Thoracic aorta (tissue), 2 donors: Measurements from ENCODE around the gene UBALD1. TPM values are rescaled to one million over a fixed set of nuclear protein-coding genes. Genes with fewer than 3 reads are reported as not detected.

Experiments
- ATAC-seq: fragments of 150-250 bp; one replicate; pipeline ENCODE4 v1.8.0; 2017; ENCODE audit warnings: low read depth; ENCODE audit not compliant: insufficient number of reproducible peaks, low FRiP score
- DNase-seq: peaks from one replicate; pipeline ENCODE4 v3.0.0-alpha.2; 2020; ENCODE audit warnings: low spot score
- H3K27ac ChIP-seq, 2 donors: fragments of 200-600 bp; sonication (generic); 1 replicate in 1 of 2; 2 replicates in 1 of 2; pipeline ENCODE4 v1.5.1; 2016; ENCODE audit warnings: mild to moderate bottlenecking in 2 of 2, moderate library complexity in 2 of 2
- H3K27me3 ChIP-seq: fragments of 200-600 bp; sonication (generic); replicated peaks from 2 replicates; pipeline ENCODE4 v1.6.0; 2016; ENCODE audit warnings: mild to moderate bottlenecking; ENCODE audit not compliant: insufficient read depth
- H3K36me3 ChIP-seq: fragments of 200-600 bp; sonication (generic); one replicate; pipeline ENCODE4 v1.5.1; 2016
- H3K4me1 ChIP-seq, 2 donors: fragments of 200-600 bp; sonication (generic); 1 replicate in 1 of 2; 2 replicates in 1 of 2; pipeline versions ENCODE4 v1.5.1 to v1.6.0; 2016; ENCODE audit warnings: low read depth in 2 of 2, mild to moderate bottlenecking in 1 of 2; ENCODE audit not compliant: control insufficient read depth in 1 of 2
- H3K4me3 ChIP-seq: fragments of 200-600 bp; sonication (generic); 2 replicates; pipeline ENCODE4 v1.5.1; 2016; ENCODE audit warnings: mild to moderate bottlenecking
- H3K9me3 ChIP-seq: fragments of 200-600 bp; sonication (generic); 2 replicates; pipeline ENCODE4 v1.5.1; 2016
- total RNA-seq, 2 donors: library from RNA; depleted of rRNA; stranded (reverse); fragments of >200 nt; gene quantifications; one replicate each; pipeline versions ENCODE4 v1.1.0 to v1.2.3, GENCODE V29; 2016
- TF ChIP-seq, protein P1 (sequence below): fragments of 200-600 bp; sonication (generic); IDR thresholded peaks from one replicate; pipeline ENCODE4 v1.5.1; 2019; ENCODE audit warnings: antibody characterized with exemption

UBALD1 gene
- total RNA-seq, 2 donors from 2014 or later, result 23.8 to 23.9 TPM

DNA sequence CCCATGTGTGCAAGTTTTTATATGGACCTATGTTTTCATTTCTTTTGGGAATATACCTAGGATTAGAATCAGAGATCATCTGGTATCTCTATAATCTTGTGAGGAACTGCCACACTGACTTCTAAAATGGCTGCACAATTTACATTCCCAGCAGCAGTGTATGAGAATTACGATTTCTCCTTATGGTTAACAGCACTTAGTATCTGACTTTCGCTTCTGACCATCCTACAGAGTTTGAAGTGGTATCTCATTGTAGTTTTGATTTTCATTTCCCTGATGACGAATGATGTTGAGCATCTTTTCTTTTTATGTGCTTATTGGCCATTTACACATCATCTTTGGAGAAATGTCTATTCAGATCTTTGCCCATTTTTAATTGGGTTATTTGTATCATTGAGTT is 48.5 kb downstream of the UBALD1 start:
- H3K27ac ChIP-seq, result no peak overlapping the region
- no peaks in the 10 kb centered on the region for H3K9me3 ChIP-seq
- H3K4me1 ChIP-seq, result no peaks in the 10 kb centered on the region
- DNase-seq (no peak), ATAC-seq (no peak)
- TF ChIP-seq, protein P1, sequence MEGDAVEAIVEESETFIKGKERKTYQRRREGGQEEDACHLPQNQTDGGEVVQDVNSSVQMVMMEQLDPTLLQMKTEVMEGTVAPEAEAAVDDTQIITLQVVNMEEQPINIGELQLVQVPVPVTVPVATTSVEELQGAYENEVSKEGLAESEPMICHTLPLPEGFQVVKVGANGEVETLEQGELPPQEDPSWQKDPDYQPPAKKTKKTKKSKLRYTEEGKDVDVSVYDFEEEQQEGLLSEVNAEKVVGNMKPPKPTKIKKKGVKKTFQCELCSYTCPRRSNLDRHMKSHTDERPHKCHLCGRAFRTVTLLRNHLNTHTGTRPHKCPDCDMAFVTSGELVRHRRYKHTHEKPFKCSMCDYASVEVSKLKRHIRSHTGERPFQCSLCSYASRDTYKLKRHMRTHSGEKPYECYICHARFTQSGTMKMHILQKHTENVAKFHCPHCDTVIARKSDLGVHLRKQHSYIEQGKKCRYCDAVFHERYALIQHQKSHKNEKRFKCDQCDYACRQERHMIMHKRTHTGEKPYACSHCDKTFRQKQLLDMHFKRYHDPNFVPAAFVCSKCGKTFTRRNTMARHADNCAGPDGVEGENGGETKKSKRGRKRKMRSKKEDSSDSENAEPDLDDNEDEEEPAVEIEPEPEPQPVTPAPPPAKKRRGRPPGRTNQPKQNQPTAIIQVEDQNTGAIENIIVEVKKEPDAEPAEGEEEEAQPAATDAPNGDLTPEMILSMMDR, result no peak
- H3K4me3 ChIP-seq, result no peak overlapping the region
- H3K36me3 ChIP-seq, result no peaks in the 10 kb centered on the region
- no peaks in the 10 kb centered on the region for H3K27me3 ChIP-seq

DNA sequence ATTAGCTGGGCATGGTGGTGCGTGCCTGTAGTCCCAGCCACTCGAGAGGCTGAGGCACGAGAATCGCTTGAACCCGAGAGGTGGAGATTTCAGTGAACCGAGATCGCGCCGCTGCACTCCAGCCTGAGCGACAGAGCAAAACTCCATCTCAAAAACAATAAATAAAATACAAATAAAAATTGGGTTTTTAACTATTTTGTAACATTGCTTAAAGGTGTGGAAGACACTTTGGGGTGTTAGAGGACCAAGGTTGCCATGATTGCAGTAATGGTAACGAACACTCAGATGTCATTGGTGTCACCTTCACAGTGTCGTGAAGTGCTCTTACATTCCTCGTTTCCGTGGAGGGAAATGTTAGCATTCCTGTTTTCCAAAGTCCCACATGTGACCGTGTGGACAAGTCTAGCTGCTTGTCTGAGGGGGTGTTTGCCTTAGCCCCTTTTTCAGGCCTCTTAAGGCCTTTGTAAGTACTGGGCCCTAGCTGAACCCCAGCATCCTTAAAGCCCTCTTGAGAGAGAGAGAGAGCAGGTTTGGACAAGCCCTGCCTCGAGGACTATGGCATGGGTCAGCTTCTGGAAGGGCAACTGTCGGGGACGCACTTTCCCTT is 49.9 kb downstream of the UBALD1 start:
- TF ChIP-seq, protein P1, result no peak
- no peak overlapping the region for H3K27ac ChIP-seq
- H3K9me3 ChIP-seq, result no peaks in the 10 kb centered on the region
- H3K4me3 ChIP-seq, result no peak overlapping the region
- ATAC-seq, result no peak
- no peaks in the 10 kb centered on the region for H3K4me1 ChIP-seq
- no peak for DNase-seq
- H3K36me3 ChIP-seq, result no peaks in the 10 kb centered on the region
- H3K27me3 ChIP-seq, result no peaks in the 10 kb centered on the region

DNA sequence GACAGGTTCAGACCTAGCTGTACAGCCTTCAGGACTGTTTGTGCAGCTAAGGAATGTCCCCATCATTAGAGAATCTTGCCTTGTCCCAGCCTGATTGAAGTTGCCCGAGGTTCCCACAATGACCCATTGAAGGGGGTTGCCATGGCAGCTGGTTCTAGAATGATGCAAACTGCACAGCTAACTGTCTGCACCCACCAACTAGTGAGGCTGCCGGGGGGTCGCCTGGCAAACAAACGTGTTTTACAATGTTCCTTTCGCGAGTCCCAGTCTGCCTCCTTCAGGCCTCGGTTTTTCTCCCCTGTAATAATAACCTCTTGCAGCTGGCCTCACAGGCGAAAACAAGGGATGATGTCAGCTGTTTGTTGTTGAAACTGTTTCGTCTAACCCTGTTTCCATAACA is 53.1 kb downstream of the UBALD1 start:
- Histone ChIP-seq H3K36me3 (no peaks in the 10 kb centered on the region), H3K4me1 (no peaks in the 10 kb centered on the region), H3K9me3 (no peaks in the 10 kb centered on the region), H3K27me3 (no peaks in the 10 kb centered on the region), H3K4me3 (no peak overlapping the region), H3K27ac (no peak overlapping the region)
- ATAC-seq, result no peak
- no peak for DNase-seq
- TF ChIP-seq, protein P1, result no peak

Other genes with a start within 250 kb of the UBALD1 start
- gene VASN, start 243.0 kb downstream of the UBALD1 start, total RNA-seq, result 100 to 1,000 TPM; 197 to 217 TPM
- 10 to 100 TPM; 71.1 to 79.1 TPM for gene CORO7, start 198.3 kb downstream of the UBALD1 start, total RNA-seq
- 10 to 100 TPM; 35.2 to 52.2 TPM for gene DNAJA3, start 189.0 kb downstream of the UBALD1 start, total RNA-seq
- 10 to 100 TPM; 22.8 to 23.3 TPM for gene NMRAL1, start 140.3 kb downstream of the UBALD1 start, total RNA-seq
- gene HMOX2, start 138.5 kb downstream of the UBALD1 start, total RNA-seq, result 10 to 100 TPM; 35.3 to 43.5 TPM
- 10 to 100 TPM; 33.2 to 33.5 TPM for gene CDIP1, start 76.1 kb downstream of the UBALD1 start, total RNA-seq
- not detected for gene C16orf96, start 58.5 kb downstream of the UBALD1 start, total RNA-seq
- 10 to 100 TPM; 56.0 to 64.5 TPM for gene MGRN1, start 9.9 kb upstream of the UBALD1 start, total RNA-seq
- gene NUDT16L1, start 78.7 kb upstream of the UBALD1 start, total RNA-seq, result 10 to 100 TPM; 16.8 to 24.0 TPM
- gene ANKS3, start 119.4 kb upstream of the UBALD1 start, total RNA-seq, result 10 to 100 TPM; 29.8 to 41.8 TPM
- gene DNAAF8, start 119.6 kb upstream of the UBALD1 start, total RNA-seq, result not detected
- gene ZNF500, start 152.3 kb upstream of the UBALD1 start, total RNA-seq, result 10 to 100 TPM in 1 of 2 donors, 1 to 10 TPM in 1; 6.1 to 21.2 TPM
- not detected for gene SEPTIN12, start 173.5 kb upstream of the UBALD1 start, total RNA-seq
- not detected for gene SMIM22, start 180.5 kb upstream of the UBALD1 start, total RNA-seq
- 10 to 100 TPM in 1 of 2 donors, 1 to 10 TPM in 1; 4.2 to 23.7 TPM for gene ROGDI, start 187.7 kb upstream of the UBALD1 start, total RNA-seq
- gene GLYR1, start 232.4 kb upstream of the UBALD1 start, total RNA-seq, result 10 to 100 TPM; 28.4 to 59.5 TPM
- gene UBN1, start 232.6 kb upstream of the UBALD1 start, total RNA-seq, result 10 to 100 TPM; 27.1 to 37.0 TPM